Ovary (tissue), 9 donors: Measurements from ENCODE around the gene CIROP. TPM values are rescaled to one million over a fixed set of nuclear protein-coding genes. Genes with fewer than 3 reads are reported as not detected.

Source experiments
- DNase-seq, 5 donors: peaks; one replicate each; pipeline ENCODE4 v3.0.0-alpha.2; 2019 to 2020
- H3K27ac ChIP-seq, 2 donors: fragments of 200-600 bp; one replicate each; pipeline versions ENCODE4 v1.5.1 to v1.8.0; 2019 to 2022
- H3K27me3 ChIP-seq: fragments of 200-600 bp; one replicate; pipeline ENCODE4 v1.8.0; 2022
- H3K36me3 ChIP-seq: fragments of 200-600 bp; sonication (generic); one replicate; pipeline ENCODE4 v1.5.1; 2019
- H3K4me1 ChIP-seq: one replicate; pipeline ENCODE4 v1.8.1; 2013; ENCODE audit warnings: mild to moderate bottlenecking, moderate library complexity; ENCODE audit not compliant: insufficient read depth
- H3K4me3 ChIP-seq: fragments of 200-600 bp; sonication (generic); one replicate; pipeline ENCODE4 v1.5.1; 2017
- H3K9me3 ChIP-seq, 2 donors: fragments of 200-600 bp in 1 of 2; sonication (generic) in 1 of 2; one replicate each; pipeline versions ENCODE4 v1.5.1 to v1.8.1; 2013 to 2019; ENCODE audit warnings: mild to moderate bottlenecking in 1 of 2, moderate library complexity in 1 of 2
- CTCF ChIP-seq, 3 donors: fragments of 450-650 bp in 2 of 3; fragments of 200-600 bp in 1 of 3; IDR thresholded peaks; one replicate each; pipeline versions ENCODE4 v1.5.1 to v1.8.0; 2016 to 2022; ENCODE audit warnings: antibody characterized with exemption in 3 of 3, mild to moderate bottlenecking in 1 of 3
- EP300 ChIP-seq: sonication (generic); formaldehyde crosslinking; IDR thresholded peaks from one replicate; pipeline ENCODE4 v1.6.1; 2017; ENCODE audit warnings: antibody characterized with exemption
- POLR2A ChIP-seq: fragments of 450-650 bp; IDR thresholded peaks from one replicate; pipeline ENCODE4 v1.6.1; 2017; ENCODE audit warnings: antibody characterized with exemption, mild to moderate bottlenecking, moderate library complexity
- WGBS, 3 donors: extraction: QIAGEN DNeasy Blood & Tissue Kit in 1 of 3; methylation state at CpG; one replicate each; pipeline versions ENCODE4 v1.1.5 to v1.1.7; 2013 to 2017; 5-methylcytosine and 5-hydroxymethylcytosine counted together
- intact Hi-C, 4 donors: fragments of 100-400 bp; cut with DNase I; formaldehyde crosslinking; loops; one replicate each; pipeline versions ENCODE4 v1.11.0 to v1.15.1; 2022 to 2023
- polyA plus RNA-seq, 2 donors: library from polyadenylated mRNA; stranded (reverse); fragments of 200-250 nt in 1 of 2; fragments of 350-450 nt in 1 of 2; fragmentation: Illumina TruSeq in 1 of 2; extraction: RNeasy Lipid Tissue Mini Kit (QIAGEN cat#74804) in 1 of 2; gene quantifications; one replicate each; pipeline ENCODE4 v1.2.3, GENCODE V29; 2013 to 2014
- total RNA-seq, 7 donors: library from RNA; depleted of rRNA in 2 of 7; stranded (reverse); fragments of >200 nt in 2 of 7; fragmentation: NEBNext Ultra II Directional in 3 of 7; extraction: Animal tissue kit (Norgen Biotek cat#: 25700) in 3 of 7; gene quantifications; one replicate each; pipeline versions ENCODE4 v1.1.0 to v1.2.4, GENCODE V29; 2016 to 2023
- donor health status: DM: no; HTN: no; CAD: no; lungs with moderate emphysema.
- donor health status: DM: no; HTN: no; CAD: no.
- donor health status: Bipolar disorder and iron deficiency.
- donor health status: DM: yes; HTN: yes; CAD: no.
- donor health status: DM: no; HTN: no; CAD: no.
- donor health status: DM: yes; HTN: yes; CAD: no.

Gene CIROP
- total and polyA plus RNA-seq, 9 donors = not detected

DNA sequence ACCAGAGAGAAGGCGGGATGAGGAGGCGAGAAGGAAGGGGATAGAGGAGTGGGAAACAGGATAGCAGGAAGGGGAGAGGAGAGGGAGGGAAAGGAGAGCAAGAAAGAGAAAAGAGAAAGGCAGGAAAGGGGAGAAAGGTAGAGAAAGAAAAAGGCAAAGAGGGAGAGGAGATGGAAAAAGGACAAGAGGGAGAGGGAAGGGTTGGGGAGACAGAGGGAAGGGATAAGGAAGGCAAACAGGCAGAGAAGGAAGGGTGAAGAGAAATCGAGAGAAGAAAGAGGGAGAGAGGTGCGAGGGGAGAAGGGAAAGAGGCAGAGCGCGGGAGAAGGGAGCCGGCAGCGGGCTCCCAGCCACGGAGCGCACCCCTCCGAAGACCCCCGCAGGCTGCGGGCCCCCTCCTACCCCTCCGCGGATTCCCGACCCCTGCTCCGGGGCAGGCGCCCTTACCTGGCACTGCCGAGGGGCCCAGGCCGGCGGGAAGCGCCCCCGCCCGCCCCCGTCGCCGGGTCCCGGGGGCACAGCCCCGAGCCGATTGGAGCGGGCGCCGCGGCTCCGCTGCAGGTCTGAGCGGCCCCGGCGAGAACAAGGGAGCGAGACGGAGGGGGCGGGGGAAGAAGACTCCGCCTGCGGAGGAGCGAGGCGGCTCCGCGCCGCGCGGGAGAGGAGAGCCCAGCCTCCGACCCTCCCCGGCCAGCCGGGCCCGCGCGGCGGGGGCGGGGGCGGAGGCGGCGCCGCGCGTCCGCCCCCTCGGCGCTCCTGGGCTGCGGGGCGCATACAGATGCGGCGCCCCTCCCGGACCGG is 47.6 kb downstream of the CIROP start, which contains the start of gene CDH24:
Gene CDH24, minus strand, starts transcription at position 565 of the 801 bp plus-strand sequence. CDS start 1,787 bp downstream, outside the sequence.
- H3K4me1 ChIP-seq = no peaks in the 10 kb centered on the region
- intact Hi-C loops = loop anchor here in 3 of 4 donors (2.0 to 5.0 kb wide), 2 partner anchors 70 kb away; no protein-coding TSS in a partner anchor
- peak within 1 kb of the TSS; percentile 54 for H3K4me3 ChIP-seq
- DNase-seq = peak; percentile 73 to 86 (median 80)
- no peak for TF ChIP-seq POLR2A
- no peak for TF ChIP-seq CTCF (IDR thresholded peaks at IDR 0.05)
- TF ChIP-seq EP300 = no peak
- no peaks in the 10 kb centered on the region for H3K9me3 ChIP-seq
- no peaks in the 10 kb centered on the region for H3K27me3 ChIP-seq
- H3K36me3 ChIP-seq = no peaks in the 10 kb centered on the region
- 1 to 3% (median 2%) methylated on average over 33 to 73 of the region's 73 CpGs for WGBS, 3 donors
- H3K27ac ChIP-seq = peak within 1 kb of the TSS; percentile 10 to 45

DNA sequence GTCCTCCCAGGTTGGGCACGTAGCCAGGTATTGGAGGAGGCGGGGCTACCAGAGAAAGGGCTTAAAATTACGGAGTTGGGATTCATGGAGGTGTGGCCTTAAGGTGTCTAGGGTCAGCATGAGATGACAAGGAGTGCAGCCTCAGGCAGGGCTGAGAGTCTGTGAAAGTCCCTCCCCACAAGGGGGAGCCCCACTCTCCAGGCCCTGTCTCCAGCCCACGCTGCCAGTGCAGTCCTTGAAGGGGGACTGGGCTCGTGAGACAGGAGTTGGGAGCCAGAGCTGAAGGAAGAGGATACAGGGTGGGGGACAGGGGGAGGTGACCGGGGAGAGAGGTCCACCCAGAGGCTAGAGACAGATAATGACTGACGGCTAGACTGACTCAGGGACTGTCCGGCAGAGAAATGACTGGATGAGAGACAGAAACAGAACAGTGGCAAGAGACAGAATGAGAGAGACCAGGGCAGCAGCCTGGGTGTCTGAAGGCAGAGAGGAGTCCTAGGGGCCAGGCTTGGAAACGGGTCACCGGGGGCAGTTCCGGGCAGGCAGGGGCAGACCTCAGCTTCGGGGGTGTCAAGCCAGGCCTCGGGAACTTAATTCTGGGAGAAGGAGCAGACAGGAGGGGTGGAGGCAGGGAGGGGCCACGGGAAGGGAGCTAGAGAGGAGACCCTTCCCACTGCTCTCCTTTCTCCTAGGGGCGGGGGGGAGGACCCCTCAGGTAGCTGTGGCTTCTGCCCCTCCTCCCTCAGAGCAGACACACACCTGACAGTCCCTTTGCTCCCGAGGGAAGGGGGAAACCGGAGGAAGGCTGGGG is 48.4 kb downstream of the CIROP start:
- Histone ChIP-seq H3K27ac (no peak overlapping the region), H3K4me3 (no peak overlapping the region), H3K4me1 (no peaks in the 10 kb centered on the region), H3K36me3 (no peaks in the 10 kb centered on the region), H3K27me3 (no peaks in the 10 kb centered on the region), H3K9me3 (no peaks in the 10 kb centered on the region)
- 7 to 16% (median 10%) methylated on average over 17 of the region's 17 CpGs for WGBS, 3 donors
- intact Hi-C loops = loop anchor here in 3 of 4 donors (2.0 to 5.0 kb wide), 2 partner anchors 69 to 70 kb away; no protein-coding TSS in a partner anchor
- peak in 4 of 5 donors; percentile 36 to 59 (median 50) for DNase-seq
- peak; percentile 17 to 22 (median 19) for TF ChIP-seq CTCF (IDR thresholded peaks at IDR 0.05)
- no peak for TF ChIP-seq EP300

GRCh38 chr14:23055621-23056144 is 49.1 kb downstream of the CIROP start:
- Histone ChIP-seq H3K4me3 (no peak overlapping the region), H3K4me1 (no peaks in the 10 kb centered on the region), H3K9me3 (no peaks in the 10 kb centered on the region), H3K27ac (no peak overlapping the region), H3K36me3 (no peaks in the 10 kb centered on the region), H3K27me3 (no peaks in the 10 kb centered on the region)
- TF ChIP-seq CTCF (IDR thresholded peaks at IDR 0.05) (no peak), POLR2A (no peak), EP300 (no peak)
- DNase-seq = peak in 3 of 5 donors; percentile 33 to 54 (median 36)
- WGBS, 3 donors = 60 to 77% (median 71%) methylated on average over 6 of the region's 6 CpGs
- intact Hi-C loops = loop anchor here in 3 of 4 donors (2.0 to 5.0 kb wide), 2 partner anchors 68 to 69 kb away; no protein-coding TSS in a partner anchor

DNA sequence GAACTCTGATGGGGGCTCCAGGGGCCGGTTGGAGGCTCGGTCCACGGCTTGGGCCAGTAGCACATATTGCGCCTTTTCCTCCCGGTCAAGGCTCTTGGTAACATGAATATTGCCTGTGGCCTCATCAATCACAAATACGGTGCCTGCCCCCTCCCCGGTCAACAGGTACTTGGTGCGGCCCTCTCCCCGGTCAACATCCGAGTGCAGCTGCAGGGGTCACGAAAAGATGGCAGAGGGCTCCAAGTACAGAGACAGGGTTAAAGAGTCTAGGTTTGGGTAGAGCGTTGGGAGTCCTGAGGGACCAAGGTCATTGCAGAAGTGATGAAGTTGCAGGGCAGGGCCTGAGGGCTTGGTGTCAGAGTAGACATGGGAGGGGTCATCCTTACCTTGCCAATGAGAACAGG is 49.6 kb downstream of the CIROP start:
- TF ChIP-seq POLR2A (no peak), EP300 (no peak), CTCF (IDR thresholded peaks at IDR 0.05) (no peak)
- Histone ChIP-seq H3K36me3 (no peaks in the 10 kb centered on the region), H3K27me3 (no peaks in the 10 kb centered on the region), H3K4me1 (no peaks in the 10 kb centered on the region), H3K9me3 (no peaks in the 10 kb centered on the region), H3K4me3 (no peak overlapping the region), H3K27ac (no peak overlapping the region)
- intact Hi-C loops = loop anchor here in 2 of 4 donors (5.0 kb wide), 1 partner anchor 68 kb away; no protein-coding TSS in a partner anchor
- DNase-seq = peak in 1 of 5 donors; percentile 17
- WGBS, 3 donors = 96 to 97% (median 97%) methylated on average over 12 of the region's 12 CpGs
